Ishikawa (cell line): ENCODE measurements around the gene COG6.

Experiments used
- EGR1 ChIP-seq: IDR thresholded peaks from 2 replicates; pipeline ENCODE4 v1.6.1; 2012
- EP300 ChIP-seq: IDR thresholded peaks from 2 replicates; pipeline ENCODE4 v1.6.1; 2012; ENCODE audit warnings: borderline replicate concordance
- RAD21 ChIP-seq: IDR thresholded peaks from 2 replicates; pipeline ENCODE4 v1.6.1; 2012; ENCODE audit warnings: low read depth

GRCh38 chr13:39699274-39699673, 43.8 kb downstream of the COG6 start:
- TF ChIP-seq EP300 (no peak), RAD21 (no peak), EGR1 (no peak)
